CD4-positive, alpha-beta T cell (primary cell): ENCODE measurements around the gene KCNE2. TPM values are rescaled to one million over a fixed set of nuclear protein-coding genes. Genes with fewer than 3 reads are reported as not detected.

Source experiments
- ATAC-seq: fragments of 200-7000 bp; cut with Tn5 transposase; one replicate; pipeline ENCODE4 v1.10.0; 2022; ENCODE audit warnings: mild to moderate bottlenecking; ENCODE audit not compliant: poor library complexity
- CTCF ChIA-PET: fragments of 350-600 bp; sonication (Branson Sonifier 250); formaldehyde crosslinking; loops from one replicate; lab custom pipeline; 2021; ENCODE audit warnings: antibody characterized with exemption, inconsistent platforms; lab: Charles Lee
- POLR2A ChIA-PET: fragments of 350-600 bp; sonication (Branson Sonifier 250); formaldehyde crosslinking; loops from one replicate; lab custom pipeline; 2021; ENCODE audit warnings: antibody characterized with exemption, inconsistent platforms; lab: Charles Lee
- DNase-seq, 14 experiments: peaks; one replicate each; pipeline ENCODE4 v3.0.0-alpha.2; 2013 to 2020; ENCODE audit warnings: mixed read lengths in 2 of 14
- H3K27ac ChIP-seq, 2 donors: one replicate each; pipeline versions ENCODE4 v1.5.1 to v1.7.0; 2013; ENCODE audit warnings: low read length in 2 of 2, low read depth in 1 of 2, mild to moderate bottlenecking in 1 of 2
- H3K27me3 ChIP-seq, 2 experiments: 1 replicate in 1 of 2; 2 replicates in 1 of 2; pipeline versions ENCODE4 v1.6.1 to v1.7.0; 2013; ENCODE audit warnings: low read length in 2 of 2, control low read depth in 1 of 2, mild to moderate bottlenecking in 1 of 2, moderate library complexity in 1 of 2; ENCODE audit not compliant: insufficient read depth in 2 of 2, control insufficient read depth in 1 of 2
- H3K36me3 ChIP-seq: one replicate; pipeline ENCODE4 v1.6.1; 2013; ENCODE audit warnings: low read length, control low read depth; ENCODE audit not compliant: insufficient read depth
- H3K4me1 ChIP-seq: one replicate; pipeline ENCODE4 v1.6.1; 2013; ENCODE audit warnings: low read length, control low read depth; ENCODE audit not compliant: insufficient read depth
- H3K4me3 ChIP-seq: one replicate; pipeline ENCODE4 v1.5.1; 2013; ENCODE audit warnings: mild to moderate bottlenecking, low read length, moderate library complexity
- H3K9me3 ChIP-seq, 2 experiments: 1 replicate in 1 of 2; 2 replicates in 1 of 2; pipeline versions ENCODE4 v1.6.1 to v1.7.0; 2013; ENCODE audit warnings: low read length in 2 of 2, mild to moderate bottlenecking in 2 of 2, control low read depth in 1 of 2, moderate library complexity in 1 of 2; ENCODE audit not compliant: control insufficient read depth in 1 of 2, insufficient read depth in 1 of 2
- H3K27ac Mint-ChIP-seq: one replicate; pipeline ENCODE4 v1.8.0; 2020; ENCODE audit warnings: mixed read lengths
- H3K27me3 Mint-ChIP-seq: one replicate; pipeline ENCODE4 v1.8.0; 2021; ENCODE audit warnings: mixed read lengths
- H3K36me3 Mint-ChIP-seq: one replicate; pipeline ENCODE4 v1.8.0; 2021; ENCODE audit warnings: low read depth, mixed read lengths
- H3K4me1 Mint-ChIP-seq: one replicate; pipeline ENCODE4 v1.8.0; 2021; ENCODE audit warnings: low read depth, mixed read lengths
- H3K4me3 Mint-ChIP-seq: one replicate; pipeline ENCODE4 v1.8.0; 2020; ENCODE audit warnings: mild to moderate bottlenecking, mixed read lengths
- H3K9me3 Mint-ChIP-seq: one replicate; pipeline ENCODE4 v1.8.0; 2020; ENCODE audit warnings: mixed read lengths
- CTCF ChIP-seq: fragments of 200-600 bp; IDR thresholded peaks from one replicate; pipeline ENCODE4 v1.8.0; 2022; ENCODE audit warnings: antibody characterized with exemption, mild to moderate bottlenecking
- intact Hi-C, 2 experiments: fragments of 100-400 bp; cut with DNase I in 1 of 2; cut with micrococcal nuclease in 1 of 2; formaldehyde crosslinking; loops; one replicate each; pipeline versions ENCODE4 v1.15.1 to v1.9.0; 2023 to 2025; cut with DNase I, micrococcal nuclease
- total RNA-seq, 174 experiments: library from RNA in 2 of 174; stranded (reverse) in 2 of 174; gene quantifications; one replicate each; pipeline ENCODE4 v1.2.3 and lab custom pipeline; 2021 to 2026

KCNE2 gene
- total RNA-seq, 2 experiments from 2014 or later: not detected

GRCh38 chr21:34364921-34365320 lies 1.1 kb downstream of the KCNE2 start:
- H3K27ac Mint-ChIP-seq: no peak overlapping the region
- TF ChIP-seq CTCF: no peak
- ATAC-seq (no peak), DNase-seq (no peak)
- Histone ChIP-seq H3K4me3 (no peak overlapping the region), H3K4me1 (peaks cover 6% of the 10 kb centered on the region), H3K27ac (no peak overlapping the region), H3K9me3 (no peaks in the 10 kb centered on the region), H3K36me3 (no peaks in the 10 kb centered on the region), H3K27me3 (no peaks in the 10 kb centered on the region)
- H3K4me3 Mint-ChIP-seq: no peak overlapping the region
- peaks cover 18% of the 10 kb centered on the region for H3K27me3 Mint-ChIP-seq
- H3K4me1 Mint-ChIP-seq: peaks cover 6% of the 10 kb centered on the region
- ChIA-PET POLR2A (no interaction called here), CTCF (interaction anchor here (1.3 kb wide), 1 partner anchor 17 kb away, joined by 3 read pairs; no protein-coding TSS in a partner anchor)
- no peaks in the 10 kb centered on the region for H3K36me3 Mint-ChIP-seq
- H3K9me3 Mint-ChIP-seq: no peaks in the 10 kb centered on the region
- intact Hi-C loops: no loop called here

GRCh38 chr21:34365809-34366208 lies 2.0 kb downstream of the KCNE2 start:
- intact Hi-C loops: no loop called here
- TF ChIP-seq CTCF: no peak
- no peaks in the 10 kb centered on the region for H3K27me3 ChIP-seq
- no peaks in the 10 kb centered on the region for H3K9me3 Mint-ChIP-seq
- H3K27ac ChIP-seq: no peak overlapping the region
- H3K4me3 ChIP-seq: no peak overlapping the region
- DNase-seq (no peak), ATAC-seq (no peak)
- H3K4me1 Mint-ChIP-seq: peaks cover 6% of the 10 kb centered on the region
- H3K4me1 ChIP-seq: peaks cover 6% of the 10 kb centered on the region
- CTCF ChIA-PET: interaction anchor here (2.6 kb wide), 1 partner anchor 441 kb away, joined by 12 read pairs; no protein-coding TSS in a partner anchor
- no peak overlapping the region for H3K27ac Mint-ChIP-seq
- H3K27me3 Mint-ChIP-seq: peaks cover 18% of the 10 kb centered on the region
- H3K9me3 ChIP-seq: no peaks in the 10 kb centered on the region
- POLR2A ChIA-PET: no interaction called here
- no peak overlapping the region for H3K4me3 Mint-ChIP-seq
- H3K36me3 ChIP-seq: no peaks in the 10 kb centered on the region
- no peaks in the 10 kb centered on the region for H3K36me3 Mint-ChIP-seq

GRCh38 chr21:34367320-34367935 lies 3.6 kb downstream of the KCNE2 start:
- peak; percentile 66 for TF ChIP-seq CTCF
- peak in 11 of 14 experiments; percentile 6 to 71 (median 34) for DNase-seq
- Mint-ChIP-seq H3K9me3 (no peaks in the 10 kb centered on the region), H3K27ac (no peak overlapping the region), H3K36me3 (no peaks in the 10 kb centered on the region), H3K4me1 (no peaks in the 10 kb centered on the region), H3K4me3 (no peak overlapping the region), H3K27me3 (peaks cover 12% of the 10 kb centered on the region)
- Histone ChIP-seq H3K36me3 (no peaks in the 10 kb centered on the region), H3K4me1 (no peaks in the 10 kb centered on the region), H3K27me3 (no peaks in the 10 kb centered on the region), H3K9me3 (no peaks in the 10 kb centered on the region), H3K4me3 (no peak overlapping the region), H3K27ac (no peak overlapping the region)
- intact Hi-C loops: no loop called here
- ATAC-seq: peak; percentile 95
- CTCF ChIA-PET: interaction anchor here (0.5 to 2.6 kb wide), 8 partner anchors 20 to 443 kb away, joined by 3 to 12 read pairs (median 4); no protein-coding TSS in a partner anchor
- POLR2A ChIA-PET: interaction anchor here (0.7 to 1.4 kb wide), 3 partner anchors 236 to 419 kb away, joined by 3 read pairs; no protein-coding TSS in a partner anchor
